ENCODE data around the gene AP5Z1.
"Not testable (repeated sequence)": the region's sequence is repeated elsewhere in the genome, so short reads cannot be mapped to it uniquely, and the experiment has no call there.

Gene AP5Z1

DNA sequence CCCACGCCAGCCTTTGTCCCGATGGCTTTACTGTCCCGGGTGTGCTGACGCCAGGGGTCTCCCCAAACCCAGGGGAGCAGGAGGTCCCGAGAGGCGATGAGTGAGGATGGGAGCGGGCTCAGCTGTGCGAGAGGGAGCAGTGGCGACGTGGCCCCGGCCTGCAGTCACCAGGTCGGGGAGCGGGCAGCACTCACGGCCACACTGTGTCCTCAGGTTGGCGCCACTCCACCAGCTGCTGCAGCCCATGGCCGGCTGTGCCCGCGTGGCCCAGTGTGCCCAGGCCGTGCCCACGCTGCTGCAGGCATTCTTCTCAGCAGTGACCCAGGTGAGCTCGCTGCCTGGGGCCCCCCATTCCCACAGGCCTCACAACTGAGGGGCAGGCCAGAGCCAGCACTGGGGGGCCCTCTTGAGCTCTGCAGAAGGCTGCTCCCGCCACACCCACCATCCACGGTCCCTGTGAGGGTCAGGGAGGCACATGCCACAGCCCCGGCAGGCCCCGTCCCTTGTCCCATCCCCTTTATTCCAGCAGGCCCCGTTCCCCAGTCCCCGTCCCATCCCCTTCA is 13.3 kb downstream of the AP5Z1 start:
- no peak for DNase-seq

DNA sequence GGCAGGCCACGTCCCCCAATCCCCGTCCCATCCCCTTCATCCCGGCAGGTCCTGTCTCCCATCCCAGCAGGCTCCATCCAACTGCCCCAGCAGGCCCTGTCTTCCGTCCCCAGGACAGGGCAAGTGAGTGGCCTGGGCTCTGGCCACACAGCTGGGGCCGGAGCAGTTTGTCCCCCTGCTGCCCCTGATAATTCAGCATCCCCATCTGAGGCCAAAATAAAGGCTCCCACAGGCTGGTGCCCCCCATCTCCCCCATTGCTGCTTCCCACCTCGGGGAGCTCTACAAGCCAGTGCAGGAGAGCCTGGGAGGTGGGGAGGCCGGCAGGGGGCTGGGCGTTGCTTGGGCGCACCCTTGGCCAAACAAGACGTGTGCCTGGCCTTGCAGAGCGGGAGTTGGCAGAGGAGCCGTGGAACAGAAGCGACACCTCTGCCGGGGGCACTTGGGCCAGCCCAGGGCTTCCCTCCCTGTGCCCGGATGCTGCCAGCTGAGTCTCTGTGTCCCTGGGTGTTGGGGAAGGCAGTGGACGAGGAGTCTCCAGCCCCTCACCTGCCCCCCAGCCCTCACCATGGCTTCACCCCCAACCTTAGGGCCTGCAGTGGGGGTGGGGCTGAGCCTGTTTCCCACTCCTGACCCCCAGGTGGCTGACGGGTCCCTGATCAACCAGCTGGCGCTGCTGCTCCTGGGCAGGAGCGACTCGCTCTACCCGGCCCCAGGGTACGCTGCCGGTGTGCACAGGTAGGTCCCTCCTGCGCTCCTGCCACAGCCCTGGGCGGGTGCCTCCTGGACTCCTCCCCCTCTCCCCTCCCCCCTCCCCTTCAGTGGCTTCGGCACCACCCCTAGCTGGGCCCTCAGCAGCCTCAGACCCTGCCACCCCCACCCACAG is 14.0 kb downstream of the AP5Z1 start:
- no peak for DNase-seq

DNA sequence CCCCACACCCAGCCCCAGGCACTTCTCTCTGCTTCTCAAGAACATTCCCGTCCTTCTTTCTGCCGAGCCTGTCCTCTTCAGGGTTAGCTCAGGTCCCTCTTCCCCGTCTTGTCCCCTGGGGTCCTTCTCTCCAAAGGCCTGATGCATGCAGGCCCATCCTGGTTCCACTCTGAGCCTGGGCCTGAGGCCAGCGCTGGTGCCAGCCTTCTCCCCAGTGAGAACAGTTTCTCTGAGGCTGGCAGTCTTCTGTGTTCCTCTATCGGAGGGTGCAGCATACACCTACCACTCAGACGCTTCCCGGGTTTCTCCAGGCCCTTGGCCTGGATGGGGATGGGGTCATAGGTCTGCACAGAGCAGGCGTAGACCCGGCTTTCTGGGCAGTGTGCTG is 14.6 kb downstream of the AP5Z1 start:
- DNase-seq, result no peak

GRCh38 chr7:4790516-4790991 is 15.1 kb downstream of the AP5Z1 start:
- DNase-seq, result no peak

DNA sequence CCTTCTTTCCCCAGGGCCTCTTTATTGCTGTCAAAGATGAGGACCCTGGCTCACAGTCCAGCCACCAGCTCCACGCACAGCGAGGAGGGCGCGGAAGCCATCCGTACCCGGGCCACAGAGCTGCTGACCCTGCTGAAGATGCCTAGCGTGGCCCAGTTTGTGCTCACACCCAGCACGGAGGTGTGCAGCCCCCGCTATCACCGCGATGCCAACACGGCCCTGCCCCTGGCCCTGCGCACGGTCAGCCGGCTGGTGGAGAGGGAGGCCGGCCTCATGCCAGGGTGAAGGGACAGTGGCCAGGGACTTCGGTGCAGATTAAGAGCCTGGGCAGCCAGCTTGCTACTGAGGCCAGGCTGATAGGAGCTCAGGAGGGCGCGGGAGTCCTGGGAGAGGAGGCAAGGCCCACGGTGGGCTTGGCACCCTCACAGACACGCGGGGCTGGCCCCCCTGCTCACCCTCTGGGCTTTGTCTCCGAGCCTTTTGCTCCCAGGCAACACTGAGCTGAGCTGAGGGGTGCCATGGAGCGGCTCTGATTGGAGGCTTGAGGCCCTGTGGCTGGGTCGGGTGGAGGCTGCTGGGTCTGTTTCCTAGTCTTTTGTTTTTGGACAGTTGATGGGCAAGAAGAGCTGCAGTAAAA is 15.8 kb downstream of the AP5Z1 start:
- no peak for DNase-seq

GRCh38 chr7:4791738-4792536 is 16.5 kb downstream of the AP5Z1 start:
- DNase-seq, result no peak

DNA sequence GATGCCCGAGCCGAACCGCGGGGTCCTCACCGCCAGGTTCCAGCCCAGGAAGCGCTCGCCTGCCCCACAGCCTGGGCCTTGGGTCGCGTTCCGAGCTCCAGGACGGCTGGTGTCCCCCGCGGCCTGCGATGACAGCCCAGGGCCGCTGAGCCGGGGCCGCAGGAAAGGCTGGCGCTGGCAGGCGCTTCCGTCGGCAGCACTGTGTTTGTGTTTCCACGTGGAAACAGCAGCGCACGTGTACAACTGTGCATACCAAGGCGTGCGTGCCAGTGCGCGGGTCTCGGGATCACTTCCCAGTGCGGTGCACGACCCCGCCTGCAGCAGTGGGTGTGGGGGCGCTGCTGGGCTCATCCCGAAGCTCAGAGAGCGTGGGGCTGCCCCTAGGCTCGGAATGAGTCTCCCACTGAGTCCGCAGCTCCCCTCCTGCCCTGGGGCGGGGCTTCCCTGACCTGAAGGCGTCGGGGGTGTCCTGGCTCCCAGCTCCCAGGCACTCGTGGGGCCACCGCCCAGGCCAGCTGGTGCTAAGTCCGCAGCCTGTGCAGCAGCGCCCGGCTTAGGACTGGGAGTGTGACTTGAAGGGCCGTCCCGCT is 17.2 kb downstream of the AP5Z1 start:
- DNase-seq, result no peak

DNA sequence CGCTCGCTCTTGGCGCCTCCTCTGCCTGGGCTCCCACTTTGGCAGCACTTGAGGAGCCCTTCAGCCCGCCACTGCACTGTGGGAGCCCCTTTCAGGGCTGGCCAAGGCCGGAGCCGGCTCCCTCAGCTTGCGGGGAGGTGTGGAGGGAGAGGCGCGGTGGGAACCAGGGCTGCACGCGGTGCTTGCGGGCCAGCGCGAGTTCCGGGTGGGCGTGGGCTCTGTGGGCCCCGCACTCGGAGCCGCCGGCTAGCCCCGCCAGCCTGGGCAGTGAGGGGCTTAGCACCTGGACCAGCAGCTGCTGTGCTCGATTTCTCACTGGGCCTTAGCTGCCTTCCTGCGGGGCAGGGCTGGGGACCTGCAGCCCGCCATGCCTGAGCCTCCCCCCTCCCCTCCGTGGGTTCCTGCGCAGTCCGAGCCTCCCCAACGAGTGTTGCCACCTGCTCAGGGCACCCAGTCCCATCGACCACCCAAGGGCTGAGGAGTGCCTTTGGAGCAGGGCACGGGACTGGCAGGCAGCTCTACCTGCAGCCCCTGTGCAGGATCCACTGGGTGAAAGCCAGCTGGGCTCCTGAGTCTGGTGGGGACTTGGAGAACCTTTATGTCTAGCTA is 18.1 kb downstream of the AP5Z1 start:
- not testable (repeated sequence) for DNase-seq

DNA sequence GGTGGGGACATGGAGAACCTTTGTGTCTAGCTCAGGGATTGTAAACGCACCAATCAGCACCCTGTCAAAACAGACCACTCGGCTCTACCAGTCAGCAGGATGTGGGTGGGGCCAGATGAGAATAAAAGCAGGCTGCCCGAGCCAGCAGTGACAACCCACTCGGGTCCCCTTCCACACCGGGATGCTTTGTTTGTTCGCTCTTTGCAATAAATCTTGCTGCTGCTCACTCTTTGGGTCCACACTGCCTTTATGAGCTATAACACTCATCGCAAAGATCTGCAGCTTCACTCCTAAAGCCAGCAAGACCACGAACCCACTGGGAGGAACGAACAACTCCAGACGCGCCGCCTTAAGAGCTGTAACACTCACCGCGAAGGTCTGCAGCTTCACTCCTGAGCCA is 18.7 kb downstream of the AP5Z1 start:
- DNase-seq, result not testable (repeated sequence)

DNA sequence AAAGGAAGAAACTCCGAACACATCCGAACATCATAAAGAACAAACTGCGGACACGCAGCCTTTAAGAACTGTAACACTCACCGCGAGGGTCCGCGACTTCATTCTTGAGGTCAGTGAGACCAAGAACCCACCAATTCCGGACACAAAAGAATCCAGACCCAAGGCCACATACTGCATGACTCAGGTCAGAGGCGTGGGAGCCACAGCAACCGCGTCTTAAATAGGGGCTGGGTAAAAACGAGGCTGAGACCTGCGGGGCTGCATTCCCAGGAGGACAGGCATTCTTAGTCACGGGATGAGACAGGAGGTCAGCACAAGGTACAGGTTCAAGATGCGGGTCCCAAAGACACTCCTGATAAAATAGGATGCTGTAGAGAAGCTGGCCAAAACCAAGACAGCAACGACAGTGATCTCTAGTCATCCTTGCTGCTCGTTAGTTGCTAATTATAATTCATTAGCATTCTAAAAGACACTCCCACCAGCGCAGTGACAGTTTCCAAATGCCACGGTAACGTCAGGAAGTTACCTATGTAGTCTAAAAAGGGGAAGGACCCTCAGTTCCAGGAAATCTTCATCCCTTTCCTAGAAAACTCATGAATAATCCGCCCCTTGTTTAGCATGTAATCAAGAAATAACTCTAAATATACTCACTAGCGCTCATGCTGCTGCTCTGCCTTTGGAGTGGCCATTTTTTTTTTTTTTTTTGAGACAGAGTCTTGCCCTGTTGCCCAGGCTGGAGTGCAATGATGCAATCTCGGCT is 19.3 kb downstream of the AP5Z1 start:
- DNase-seq, result no peak

DNA sequence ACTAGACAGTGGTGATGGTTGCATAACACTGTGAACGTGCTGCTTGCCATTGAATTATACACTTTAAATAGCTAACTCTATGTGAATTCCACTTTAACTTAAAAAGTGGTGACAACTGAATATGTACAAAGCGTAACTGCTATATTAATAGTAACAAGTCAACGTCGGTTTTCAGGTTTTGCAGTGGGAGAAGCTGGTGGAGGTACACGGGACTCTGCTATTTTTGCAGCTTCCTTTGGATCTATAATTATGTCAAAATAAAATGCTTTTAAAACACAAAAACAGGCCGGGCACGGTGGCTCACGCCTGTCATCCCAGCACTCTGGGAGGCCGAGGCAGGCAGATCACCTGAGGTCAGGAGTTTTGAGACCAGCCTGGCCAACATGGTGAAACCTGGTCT is 21.0 kb downstream of the AP5Z1 start:
- no peak for DNase-seq

DNA sequence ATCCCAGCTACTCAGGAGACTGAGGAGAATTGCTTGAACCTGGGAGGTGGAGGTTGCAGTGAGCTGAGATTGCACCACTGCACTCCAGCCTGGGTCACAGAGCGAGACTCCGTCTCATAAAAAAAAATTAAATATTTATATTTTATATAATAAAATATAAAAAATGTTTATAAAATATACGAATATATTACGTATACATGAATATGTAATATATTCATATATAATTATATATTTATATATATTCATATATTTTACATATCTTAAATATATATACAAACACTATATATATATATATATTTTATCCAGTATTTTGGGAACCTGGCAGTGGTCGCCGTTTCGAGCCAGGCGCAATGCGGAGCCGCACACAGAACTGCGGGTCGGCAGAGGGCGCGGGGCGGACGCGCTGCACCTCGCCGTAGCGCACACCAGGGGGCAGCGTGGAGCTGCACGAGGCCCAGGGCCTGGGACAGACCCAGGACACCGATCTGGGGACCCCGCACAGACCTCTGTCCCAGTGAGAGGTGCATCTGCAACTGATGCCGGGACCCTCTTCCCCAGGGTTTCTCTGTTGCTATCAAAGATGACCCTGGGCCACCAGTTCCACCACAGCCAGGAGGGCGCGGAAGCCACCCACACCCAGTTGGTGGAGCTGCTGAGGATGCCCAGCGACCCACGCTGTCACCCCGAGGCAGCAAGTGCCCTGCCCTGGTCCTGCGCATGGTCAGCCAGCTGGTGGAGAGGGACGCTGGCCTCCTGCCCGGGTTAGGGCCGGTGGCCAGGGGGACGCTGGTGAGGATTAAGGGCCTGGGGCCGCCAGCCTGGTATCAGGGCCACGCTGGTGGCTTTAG is 22.7 kb downstream of the AP5Z1 start:
- no peak for DNase-seq

DNA sequence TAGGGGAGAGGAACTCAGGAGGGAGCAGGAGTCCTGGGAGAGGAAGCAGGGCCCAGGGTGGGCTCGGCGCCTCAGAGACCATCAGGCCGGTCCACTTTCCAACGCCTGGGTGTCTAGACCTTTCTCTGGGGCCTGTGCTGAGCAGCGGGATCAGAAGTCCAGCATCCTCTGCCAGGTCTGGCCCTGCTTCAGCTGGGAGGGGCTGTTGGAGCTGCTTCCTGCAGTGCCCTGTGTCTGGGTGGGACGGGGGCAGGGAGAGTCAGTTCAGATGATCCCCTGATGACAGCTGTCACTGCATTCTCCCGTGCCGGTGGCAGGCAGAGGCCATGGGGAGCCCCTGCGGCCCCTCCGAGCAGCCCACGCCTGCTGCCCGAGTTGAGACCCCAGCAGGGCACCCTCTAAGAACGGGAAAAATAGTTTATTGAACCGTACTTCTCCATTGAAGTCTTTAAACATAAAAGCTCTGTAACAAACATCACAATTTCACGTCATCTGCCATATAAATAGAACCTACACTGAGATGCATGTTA is 23.3 kb downstream of the AP5Z1 start:
- no peak for DNase-seq

- DNase-seq, result no peak
Observed at GRCh38 chr7:4799508-4800268, 24.3 kb downstream of the AP5Z1 start.

- no peak for DNase-seq
Observed at GRCh38 chr7:4800487-4800886, 25.1 kb downstream of the AP5Z1 start.

- DNase-seq, result no peak
Observed at GRCh38 chr7:4800926-4801838, 25.8 kb downstream of the AP5Z1 start.

DNA sequence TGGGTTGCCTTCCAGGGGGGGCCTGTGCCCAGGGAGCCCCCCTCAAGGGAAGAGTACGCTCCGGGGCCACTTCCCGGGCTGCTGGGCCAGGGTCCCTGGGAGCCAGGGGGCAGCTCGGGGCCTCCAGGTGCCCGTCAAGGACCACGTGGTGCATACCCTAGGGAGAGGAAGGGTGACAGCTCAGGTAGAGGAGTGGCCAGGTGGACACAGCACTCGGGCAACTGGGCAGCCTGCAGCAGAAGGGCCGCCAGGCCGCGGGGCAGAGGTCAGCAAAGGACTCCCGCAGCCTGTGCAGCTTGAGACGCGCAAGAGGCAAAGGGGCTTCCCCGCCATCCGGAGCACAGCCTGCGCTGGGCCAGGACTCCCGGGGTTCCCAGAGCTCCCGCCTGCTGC is 26.4 kb downstream of the AP5Z1 start:
- DNase-seq, result no peak

GRCh38 chr7:4802577-4802976 is 27.2 kb downstream of the AP5Z1 start:
- not testable (repeated sequence) for DNase-seq

Data from NCI-H2081 (cell line).